Mesodermal cell (in vitro differentiated cells): ENCODE measurements around the gene FUT7.

ENCODE experiments used
- H3K27ac ChIP-seq: 2 replicates; pipeline ENCODE4 v1.7.0; 2013; ENCODE audit warnings: mild to moderate bottlenecking, low read depth, low read length, moderate library complexity; ENCODE audit not compliant: severe bottlenecking
- H3K36me3 ChIP-seq: 2 replicates; pipeline ENCODE4 v1.7.1; 2013; ENCODE audit warnings: mild to moderate bottlenecking, low read length, moderate library complexity; ENCODE audit not compliant: control insufficient read depth, insufficient read depth
- H3K4me1 ChIP-seq: one replicate; pipeline ENCODE4 v1.7.1; 2013; ENCODE audit warnings: mild to moderate bottlenecking, low read length; ENCODE audit not compliant: insufficient read depth, control insufficient read depth, poor library complexity, severe bottlenecking
- H3K4me3 ChIP-seq: 2 replicates; pipeline ENCODE4 v1.7.0; 2013; ENCODE audit warnings: low read length, control low read depth, mild to moderate bottlenecking; ENCODE audit not compliant: insufficient read depth, poor library complexity, severe bottlenecking; ENCODE audit errors: extremely low read depth
- H3K9me3 ChIP-seq: 2 replicates; pipeline ENCODE4 v1.7.1; 2013; ENCODE audit warnings: mild to moderate bottlenecking, low read length, moderate library complexity; ENCODE audit not compliant: control insufficient read depth
- WGBS, 2 experiments: methylation state at CpG; one replicate each; pipeline ENCODE4 v1.1.5; 2013; ENCODE audit warnings: missing lambda C conversion rate in 2 of 2; ENCODE audit not compliant: insufficient coverage in 2 of 2; 5-methylcytosine and 5-hydroxymethylcytosine counted together

FUT7 gene

GRCh38 chr9:137029058-137029936 is 2.6 kb downstream of the FUT7 start:
- no peaks in the 10 kb centered on the region for H3K36me3 ChIP-seq
- 36 to 39% methylated on average over 13 to 15 of the region's 19 CpGs for WGBS, 2 experiments
- no peaks in the 10 kb centered on the region for H3K9me3 ChIP-seq
- H3K4me3 ChIP-seq: peak overlapping the region; percentile 42
- H3K27ac ChIP-seq: no peak overlapping the region
- no peaks in the 10 kb centered on the region for H3K4me1 ChIP-seq

- Histone ChIP-seq H3K4me3 (peak overlapping the region; percentile 42), H3K36me3 (no peaks in the 10 kb centered on the region), H3K27ac (no peak overlapping the region), H3K9me3 (no peaks in the 10 kb centered on the region), H3K4me1 (no peaks in the 10 kb centered on the region)
- WGBS, 2 experiments: 4 to 5% methylated on average over 75 to 91 of the region's 98 CpGs
Observed at GRCh38 chr9:137028263-137029057, 3.4 kb downstream of the FUT7 start.

- H3K4me3 ChIP-seq: peak within 1 kb of the TSS; percentile 42
- no peaks in the 10 kb centered on the region for H3K4me1 ChIP-seq
- no peaks in the 10 kb centered on the region for H3K36me3 ChIP-seq
- H3K27ac ChIP-seq: no peak within 1 kb of the TSS
- WGBS, 2 experiments: 6 to 8% methylated on average over 67 to 72 of the region's 95 CpGs
- no peaks in the 10 kb centered on the region for H3K9me3 ChIP-seq
Observed at GRCh38 chr9:137027369-137028262, 4.3 kb downstream of the FUT7 start, which contains the start of gene ABCA2. Gene ABCA2, minus strand, starts transcription at chr9:137028237. Its CDS starts 97 bp downstream, at chr9:137028140.

GRCh38 chr9:137026828-137027227 is 5.1 kb downstream of the FUT7 start:
- Histone ChIP-seq H3K36me3 (no peaks in the 10 kb centered on the region), H3K27ac (no peak overlapping the region), H3K4me1 (no peaks in the 10 kb centered on the region), H3K9me3 (no peaks in the 10 kb centered on the region), H3K4me3 (no peak overlapping the region)
- WGBS, 2 experiments: 96 to 100% methylated on average over 4 of the region's 4 CpGs

GRCh38 chr9:137026384-137026783 is 5.5 kb downstream of the FUT7 start:
- H3K4me3 ChIP-seq: no peak overlapping the region
- no peak overlapping the region for H3K27ac ChIP-seq
- no peaks in the 10 kb centered on the region for H3K36me3 ChIP-seq
- WGBS, 2 experiments: 94 to 100% methylated on average over 2 of the region's 2 CpGs
- H3K9me3 ChIP-seq: no peaks in the 10 kb centered on the region
- H3K4me1 ChIP-seq: no peaks in the 10 kb centered on the region

GRCh38 chr9:137025517-137025966 is 6.3 kb downstream of the FUT7 start:
- no peaks in the 10 kb centered on the region for H3K4me1 ChIP-seq
- H3K36me3 ChIP-seq: no peaks in the 10 kb centered on the region
- no peak overlapping the region for H3K4me3 ChIP-seq
- no peak overlapping the region for H3K27ac ChIP-seq
- 83 to 88% methylated on average over 21 of the region's 21 CpGs for WGBS, 2 experiments
- H3K9me3 ChIP-seq: no peaks in the 10 kb centered on the region

GRCh38 chr9:137023583-137023991 is 8.3 kb downstream of the FUT7 start:
- no peaks in the 10 kb centered on the region for H3K4me1 ChIP-seq
- no peak overlapping the region for H3K4me3 ChIP-seq
- H3K9me3 ChIP-seq: no peaks in the 10 kb centered on the region
- WGBS, 2 experiments: 85 to 88% methylated on average over 14 of the region's 15 CpGs
- no peak overlapping the region for H3K27ac ChIP-seq
- H3K36me3 ChIP-seq: no peaks in the 10 kb centered on the region

GRCh38 chr9:137023157-137023556 is 8.7 kb downstream of the FUT7 start:
- H3K36me3 ChIP-seq: no peaks in the 10 kb centered on the region
- H3K9me3 ChIP-seq: no peaks in the 10 kb centered on the region
- no peak overlapping the region for H3K4me3 ChIP-seq
- H3K4me1 ChIP-seq: no peaks in the 10 kb centered on the region
- no peak overlapping the region for H3K27ac ChIP-seq
- WGBS, 2 experiments: 77 to 89% methylated on average over 5 to 7 of the region's 7 CpGs

- Histone ChIP-seq H3K9me3 (no peaks in the 10 kb centered on the region), H3K27ac (no peak overlapping the region), H3K36me3 (no peaks in the 10 kb centered on the region), H3K4me1 (no peaks in the 10 kb centered on the region), H3K4me3 (no peak overlapping the region)
- WGBS, 2 experiments: 95% methylated on average over 14 to 23 of the region's 23 CpGs
Observed at GRCh38 chr9:137022662-137023008, 9.3 kb downstream of the FUT7 start.

- H3K9me3 ChIP-seq: no peaks in the 10 kb centered on the region
- no peak overlapping the region for H3K4me3 ChIP-seq
- H3K27ac ChIP-seq: no peak overlapping the region
- H3K36me3 ChIP-seq: no peaks in the 10 kb centered on the region
- 81 to 82% methylated on average over 17 to 19 of the region's 30 CpGs for WGBS, 2 experiments
- no peaks in the 10 kb centered on the region for H3K4me1 ChIP-seq
Observed at GRCh38 chr9:137021979-137022661, 9.8 kb downstream of the FUT7 start.
